ENCODE results near the gene C22orf39. TPM values are rescaled to one million over a fixed set of nuclear protein-coding genes. Genes with fewer than 3 reads are reported as not detected.

The C22orf39 gene
- total and polyA plus RNA-seq, 10 of the 15 experiments (the other 5 are each of a cell fraction or from before 2014, with no cell fraction given), result 6.7 to 47.0 (median 26.5) TPM

DNA sequence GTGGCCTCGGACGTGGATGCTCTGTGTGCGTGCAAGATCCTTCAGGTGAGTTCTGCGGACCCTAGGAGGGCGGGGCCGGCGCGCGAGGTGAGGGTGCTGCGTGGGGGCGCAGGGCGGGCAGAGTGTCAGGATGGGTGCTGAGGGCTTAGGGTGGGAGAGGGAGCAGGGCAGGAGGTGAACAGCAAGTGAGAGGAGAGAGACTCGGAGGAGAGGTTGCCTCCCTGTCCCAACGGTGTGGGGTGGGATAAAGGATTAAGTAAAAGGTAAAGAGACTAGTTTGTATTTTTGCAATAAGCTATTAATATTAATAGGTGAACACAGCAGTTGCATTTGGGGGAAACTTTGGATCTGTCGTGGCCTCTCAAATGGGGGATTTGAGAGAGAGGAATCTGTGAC, 32.7 kb upstream of the C22orf39 start:
- DNase-seq (ENCODE audit: low read depth, low spot score), result no peak
- no peak for FAIRE-seq
- ATAC-seq, result peak; percentile 1; the same call in 2 of the 3 replicates
- peaks cover 7 to 11% of the 10 kb centered on the region in 2 experiments; a peak in 3 of 4 replicates for H3K36me3 ChIP-seq (ENCODE audit: control insufficient read depth in 2 of 2, insufficient read depth in 2 of 2, low read length in 1 of 2)
- H3K4me1 ChIP-seq (ENCODE audit: control insufficient read depth, insufficient read depth, low read length), result no peaks in the 10 kb centered on the region
- BruUV-seq (replicated peaks), result no TSS peak
- WGBS (ENCODE audit: insufficient coverage, insufficient replicate concordance, low lambda C conversion rate, missing lambda C conversion rate), result 2% methylated on average over 15 of the region's 15 CpGs
- ChIA-PET CTCF (interaction anchor here (0.7 to 1.6 kb wide), 8 partner anchors 14 to 372 kb away, joined by 3 to 8 read pairs (median 4); partner anchors contain the start of genes ESS2 and SLC25A1), SMC1A (ENCODE audit: uncharacterized antibody, unreplicated experiment) (interaction anchor here (0.8 to 3.8 kb wide), 8 partner anchors 22 to 335 kb away, joined by 3 to 19 read pairs (median 4); partner anchors contain the start of genes ESS2, HIRA, MRPL40 and SLC25A1), POLR2A (interaction anchor here (1.0 to 1.5 kb wide), 4 partner anchors 29 to 136 kb away, joined by 3 to 4 read pairs (median 3); partner anchors contain the start of genes C22orf39 and MRPL40), RAD21 (ENCODE audit: unreplicated experiment) (interaction anchor here (0.6 to 3.6 kb wide), 12 partner anchors 11 to 364 kb away, joined by 3 to 25 read pairs (median 4); partner anchors contain the start of genes ESS2, HIRA, MRPL40 and SLC25A1)
- H3K9ac ChIP-seq (ENCODE audit: control insufficient read depth, insufficient read depth, low read length), result peak overlapping the region; percentile 80
- H3K9me3 ChIP-seq (replicated peaks; ENCODE audit: control insufficient read depth, insufficient read depth, low read length), result no peaks in the 10 kb centered on the region
- H3K27me3 ChIP-seq (replicated peaks in 1 of 2; ENCODE audit: control insufficient read depth in 2 of 2, insufficient read depth in 2 of 2, low read length in 1 of 2), result no peaks in the 10 kb centered on the region
- peak overlapping the region; percentile 97 for H3K27ac ChIP-seq (ENCODE audit: control insufficient read depth, insufficient read depth)
- peaks cover 39% of the 10 kb centered on the region for H3K79me2 ChIP-seq (ENCODE audit: control insufficient read depth, insufficient read depth, low read length)
- intact Hi-C loops (cut with micrococcal nuclease; ENCODE audit: unreplicated experiment), result no loop called here
- in situ Hi-C loops (cut with MboI), result no loop called here
- H3K4me3 ChIP-seq, result peak overlapping the region; percentile 85
- H2AFZ ChIP-seq (ENCODE audit: control insufficient read depth, low read depth, low read length), result peak overlapping the region; percentile 76
- TF ChIP-seq MEF2A (IDR thresholded peaks at IDR 0.05; ENCODE audit: insufficient read depth, low read depth, low read length) (no peak), FOXK2 (IDR thresholded peaks at IDR 0.05) (no peak), POLR2A (IDR thresholded peaks at IDR 0.05; ENCODE audit: low read depth, low read length) (peak; percentile 12; the same call in 1 of the 2 replicates), RELA (IDR thresholded peaks at IDR 0.05; ENCODE audit: borderline replicate concordance, partially characterized antibody) (no peak), CBX3 (IDR thresholded peaks at IDR 0.05; ENCODE audit: borderline replicate concordance, low read depth) (no peak)
- peak overlapping the region; percentile 71 for H3K4me2 ChIP-seq (ENCODE audit: control insufficient read depth, insufficient read depth)
- H4K20me1 ChIP-seq (ENCODE audit: control insufficient read depth, insufficient read depth), result no peaks in the 10 kb centered on the region; the same call in 1 of the 2 replicates
